HG03342 (cell line): ENCODE results near the gene HOXA10.

ENCODE experiments used
- ATAC-seq: cut with Tn5 transposase; IDR thresholded peaks from one replicate; pipeline ENCODE4 v1.9.1; 2021; ENCODE audit warnings: mild to moderate bottlenecking, moderate library complexity; ENCODE audit not compliant: unreplicated experiment

Gene HOXA10

DNA sequence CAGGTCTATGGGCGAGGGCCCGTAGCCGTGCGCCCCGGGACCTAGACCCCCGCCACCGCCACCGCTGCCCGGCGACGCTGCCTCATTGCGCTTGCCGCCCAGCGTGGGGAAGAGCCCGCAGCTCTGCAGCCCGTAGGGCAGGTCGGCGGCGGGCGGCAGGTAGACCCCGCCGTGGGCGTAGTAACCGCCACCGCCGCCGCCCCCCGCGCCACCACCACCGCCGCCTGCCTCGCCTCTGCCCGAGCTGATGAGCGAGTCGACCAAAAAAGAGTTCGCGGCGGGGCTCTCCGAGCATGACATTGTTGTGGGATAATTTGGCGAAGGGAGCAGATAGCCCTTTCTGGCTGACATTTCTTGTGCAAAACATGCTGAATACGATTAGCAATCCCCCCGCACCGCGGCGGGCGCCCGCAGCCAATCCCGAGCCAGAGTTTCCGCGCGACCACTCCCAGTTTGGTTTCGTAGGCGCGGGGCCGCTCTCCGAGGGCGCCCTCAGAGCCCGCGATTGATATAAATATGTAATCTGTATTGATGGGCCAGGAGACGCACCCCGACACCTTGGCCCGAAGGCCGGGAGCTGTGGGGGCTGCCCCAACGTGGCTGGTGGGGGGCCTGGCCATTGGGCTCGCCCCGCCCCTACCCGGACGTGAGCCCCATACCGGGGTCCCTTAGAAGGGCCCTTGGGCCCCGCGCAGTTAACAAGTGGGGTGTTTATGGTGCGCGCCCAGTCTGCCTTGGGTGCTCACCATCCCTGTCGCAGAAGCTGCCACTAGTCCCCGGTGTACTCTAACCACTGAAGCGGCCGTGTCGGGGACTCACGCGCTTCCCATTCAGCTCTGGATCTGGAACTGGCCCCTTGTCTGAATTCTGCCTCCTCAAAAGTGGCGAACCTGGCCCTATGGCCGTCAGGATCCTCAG lies at the start of gene HOXA10:
Gene HOXA10 (minus strand): TSS at position 365 of the 918 bp plus-strand sequence. CDS start 14 bp downstream, at position 351.
- no peak for ATAC-seq

DNA sequence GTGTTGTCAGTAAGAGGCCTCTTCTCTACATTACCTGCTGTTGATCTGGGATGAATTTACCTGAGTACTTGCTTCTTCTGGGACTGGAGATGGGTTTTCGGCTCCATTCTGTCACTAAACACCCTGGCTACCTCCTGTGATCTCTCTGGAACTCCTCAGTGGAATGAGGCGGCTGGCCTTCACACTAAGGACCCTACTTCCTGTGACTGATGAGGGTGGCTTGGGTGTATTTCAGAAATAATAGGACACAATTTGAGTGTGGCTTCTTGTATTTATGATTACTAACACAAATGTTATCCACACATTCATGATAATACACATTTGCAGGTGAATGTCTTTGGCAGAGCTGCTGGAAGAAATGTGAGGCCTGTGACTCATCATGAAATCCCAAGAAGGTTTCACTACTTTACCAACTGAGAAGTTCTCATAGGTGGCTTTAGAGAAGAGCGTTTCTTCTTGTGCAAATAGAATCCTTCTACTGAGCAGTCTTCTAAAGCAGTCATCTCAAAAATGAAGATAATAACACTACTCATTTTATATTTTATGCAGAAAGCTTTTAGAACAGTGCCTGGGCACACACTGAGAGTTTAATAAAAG lies 47.2 kb upstream of the HOXA10 start:
- no peak for ATAC-seq

- ATAC-seq, result no peak
These were observed 46.4 kb upstream of the HOXA10 start for GRCh38 chr7:27220440-27220955.

DNA sequence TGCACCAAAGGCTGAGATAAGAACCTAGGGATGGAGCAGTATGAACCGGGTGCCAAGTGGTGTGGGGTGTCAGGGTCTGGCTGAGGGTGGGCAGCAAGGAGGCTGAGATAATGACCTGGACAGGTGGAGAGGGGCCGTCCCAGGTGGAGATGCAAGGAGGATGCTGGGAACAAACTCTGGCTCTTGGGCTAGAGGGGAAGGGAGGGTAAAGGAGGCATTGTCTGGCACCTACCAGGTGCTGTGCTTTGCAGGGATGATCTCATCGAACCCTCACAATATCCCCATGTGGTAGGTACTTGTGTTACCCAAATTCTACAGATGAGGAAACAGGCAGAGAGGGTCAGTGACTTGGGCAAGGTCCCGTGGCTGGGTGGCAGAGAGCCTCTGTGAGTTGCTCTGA lies 45.7 kb upstream of the HOXA10 start:
- ATAC-seq, result no peak

DNA sequence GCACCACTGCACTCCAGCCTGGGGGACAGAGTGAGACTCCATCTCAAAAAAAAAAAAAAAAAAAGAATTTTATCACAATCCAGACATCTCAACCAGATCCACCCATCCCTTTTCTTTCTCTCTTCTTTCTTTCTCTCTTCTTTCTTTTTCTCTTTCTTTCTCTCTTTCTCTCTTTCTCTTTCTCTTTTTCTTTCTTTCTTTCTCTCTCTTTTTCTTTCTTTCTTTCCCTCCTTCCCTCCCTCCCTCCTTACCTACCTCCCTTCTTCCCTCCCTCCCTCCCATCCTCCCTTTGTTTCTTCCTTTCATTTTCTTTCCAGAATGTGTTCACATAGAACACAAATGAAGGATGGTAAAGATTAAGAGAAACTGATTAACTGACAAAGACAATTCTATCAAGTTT lies 43.8 kb upstream of the HOXA10 start:
- no peak for ATAC-seq

DNA sequence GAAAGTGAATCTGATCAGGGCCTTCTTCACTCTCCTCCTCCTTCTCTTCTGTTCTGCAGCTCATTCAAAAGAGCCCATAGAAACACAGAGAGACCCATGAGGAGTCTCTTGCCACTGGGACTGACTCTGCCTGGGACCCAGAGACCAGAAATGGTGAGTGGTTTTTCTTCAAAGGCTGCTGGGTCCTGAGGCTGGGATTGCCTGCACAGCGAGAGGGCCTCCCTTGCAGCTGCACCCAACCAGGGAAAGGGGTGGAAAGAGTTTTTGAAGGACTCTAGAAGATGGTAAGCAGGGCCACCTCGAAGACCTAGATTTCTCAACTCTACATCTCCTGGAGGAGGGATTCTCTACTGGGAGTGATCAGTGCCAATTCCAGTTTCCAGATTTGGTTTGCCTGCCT lies 41.2 kb upstream of the HOXA10 start:
- no peak for ATAC-seq

- ATAC-seq, result no peak
These were observed 40.3 kb upstream of the HOXA10 start for GRCh38 chr7:27214239-27214950.

- no peak for ATAC-seq
These were observed 39.5 kb upstream of the HOXA10 start for GRCh38 chr7:27213433-27214238.

DNA sequence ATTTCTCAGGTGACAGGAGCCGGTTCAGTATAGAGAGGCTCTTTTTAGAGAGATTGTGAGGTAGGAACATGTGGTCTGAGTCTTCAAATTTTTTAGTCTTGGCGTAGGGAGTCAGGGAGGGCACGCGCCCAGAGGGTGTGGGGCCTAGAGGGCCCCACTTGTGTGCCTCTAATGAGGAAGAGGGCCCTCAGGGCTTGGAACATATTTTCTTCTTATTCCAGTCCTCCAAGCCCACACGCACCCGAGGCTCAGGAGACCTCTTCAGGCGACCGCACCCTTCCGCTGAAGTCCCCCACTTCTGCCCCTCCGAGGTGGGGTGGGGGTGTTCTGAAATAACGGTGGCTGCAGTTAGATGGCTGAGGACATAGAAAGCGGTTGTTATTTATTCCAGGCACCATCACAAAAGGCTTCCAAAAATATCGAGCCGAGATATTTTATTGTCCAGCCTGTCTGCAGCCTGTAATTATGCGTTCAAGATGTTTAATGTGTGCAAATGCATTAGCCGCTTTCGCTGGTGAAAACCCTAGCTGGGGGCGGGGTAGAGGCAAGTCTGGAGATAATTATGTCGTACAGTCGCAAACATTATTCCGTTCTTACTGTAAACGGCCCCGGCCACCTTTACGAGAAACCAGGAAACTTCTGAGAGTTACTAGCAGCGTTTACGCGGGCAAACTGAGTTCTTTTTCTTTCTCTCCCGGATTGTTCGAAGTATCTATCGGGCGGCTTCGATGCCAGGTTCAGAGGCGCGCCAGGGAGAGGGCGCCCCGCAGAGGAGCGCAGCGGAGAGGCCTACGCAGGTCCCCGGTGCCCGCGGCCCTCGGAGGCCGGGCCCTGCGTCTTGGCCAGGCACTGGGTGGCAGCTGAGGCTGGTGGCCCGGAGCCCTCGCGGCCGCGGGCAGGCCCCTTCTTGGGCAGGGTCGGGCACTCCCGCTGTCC lies 38.6 kb upstream of the HOXA10 start:
- no peak for ATAC-seq

DNA sequence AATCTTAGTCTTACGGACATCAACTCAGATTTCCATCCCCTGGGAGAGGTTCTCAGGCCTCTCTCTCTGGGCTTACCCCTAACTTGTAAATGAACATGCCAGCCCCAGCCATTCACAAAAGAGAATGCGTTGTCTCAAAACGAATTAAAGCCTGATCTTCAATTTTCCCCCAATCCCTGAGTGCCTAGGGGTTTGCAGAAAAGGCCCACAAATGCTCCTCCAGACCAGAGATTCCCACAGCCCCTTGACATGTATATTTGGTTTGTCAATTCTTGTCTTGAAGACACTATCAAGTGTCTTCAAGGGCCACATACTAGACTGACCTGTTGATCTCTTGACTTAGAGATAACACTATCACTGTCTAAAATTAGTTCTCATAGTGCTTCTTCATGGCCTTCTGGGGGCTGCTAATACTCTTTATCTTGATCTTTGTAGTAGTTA lies 37.7 kb upstream of the HOXA10 start:
- no peak for ATAC-seq

GRCh38 chr7:27211084-27211446 lies 36.9 kb upstream of the HOXA10 start:
- no peak for ATAC-seq

GRCh38 chr7:27210441-27211083 lies 36.4 kb upstream of the HOXA10 start:
- ATAC-seq, result peak; percentile 49

- no peak for ATAC-seq
These were observed 35.9 kb upstream of the HOXA10 start for GRCh38 chr7:27209933-27210440.

- no peak for ATAC-seq
These were observed 34.9 kb upstream of the HOXA10 start for GRCh38 chr7:27208998-27209397.

DNA sequence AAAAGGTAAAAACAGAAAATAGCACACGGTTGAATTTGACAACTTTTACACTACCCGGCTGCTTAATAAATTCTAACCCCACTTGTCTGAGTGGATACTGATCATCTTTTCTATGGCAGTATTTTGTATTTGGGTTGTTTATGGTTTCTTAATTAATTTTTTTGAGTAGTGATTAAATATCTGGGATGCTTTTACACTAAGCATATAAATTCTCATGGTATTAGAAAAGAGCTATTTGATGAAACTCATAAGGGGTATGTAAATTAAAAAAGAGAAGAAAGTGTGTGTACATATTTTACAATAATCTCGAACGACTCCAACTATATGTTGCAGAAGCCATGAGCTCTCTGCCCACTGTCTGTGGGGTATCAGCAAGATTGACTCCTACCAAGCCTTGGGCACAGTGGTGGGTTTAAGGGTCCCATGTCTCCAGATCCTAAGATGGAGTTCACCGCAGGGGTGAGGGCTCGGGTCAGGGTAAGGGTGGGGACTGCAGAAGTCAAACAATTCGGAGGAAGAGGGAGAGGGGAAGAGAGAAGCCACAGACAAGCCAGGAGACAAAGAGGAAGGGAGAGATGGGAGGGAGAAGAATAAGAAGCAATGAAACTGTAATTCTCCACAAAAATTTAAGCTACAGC lies 33.3 kb upstream of the HOXA10 start:
- no peak for ATAC-seq

DNA sequence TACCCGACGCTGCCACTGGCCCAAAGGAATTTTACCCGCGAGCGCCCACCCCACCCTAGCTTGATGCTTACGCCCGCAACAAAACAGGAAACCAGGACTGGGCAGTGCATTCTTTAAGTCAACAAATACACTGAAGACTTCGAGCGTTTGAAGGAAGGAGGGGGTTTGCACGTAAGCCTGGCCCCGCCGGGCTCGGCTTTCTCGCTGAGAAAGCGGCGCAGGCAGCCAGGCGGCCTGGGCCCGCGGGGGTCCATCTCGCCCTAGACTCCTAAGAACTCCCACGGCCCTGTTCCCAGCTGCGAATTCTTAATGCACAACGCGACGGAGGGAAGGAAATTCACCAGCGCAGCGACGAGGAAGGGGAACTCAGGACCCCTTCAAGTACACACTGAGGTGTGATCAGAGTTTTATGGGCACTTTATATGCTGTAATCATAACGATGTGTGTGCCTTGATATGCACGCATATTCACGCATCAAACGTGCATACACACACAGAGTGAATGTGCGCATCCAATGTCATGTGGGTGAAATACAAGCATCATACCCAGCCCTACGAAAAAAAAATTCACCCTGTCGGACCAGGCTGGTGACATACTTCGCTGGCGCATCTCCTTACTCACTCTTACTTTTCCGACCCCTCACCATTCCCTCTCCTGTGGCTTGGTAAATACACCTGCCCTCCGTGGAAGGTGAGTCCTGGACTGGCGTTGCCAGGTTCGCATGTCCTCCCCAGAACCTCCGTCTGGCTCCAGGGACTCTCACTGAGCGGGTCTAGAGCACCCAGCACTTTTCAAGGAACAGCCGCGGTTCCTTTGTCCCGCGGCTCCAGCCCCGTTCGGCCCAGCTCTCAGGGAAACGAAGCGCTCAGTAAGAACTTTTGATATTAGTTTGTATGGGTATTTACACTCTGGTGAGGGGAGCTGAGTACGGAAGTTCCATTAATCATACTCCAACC lies 31.5 kb upstream of the HOXA10 start:
- no peak for ATAC-seq

DNA sequence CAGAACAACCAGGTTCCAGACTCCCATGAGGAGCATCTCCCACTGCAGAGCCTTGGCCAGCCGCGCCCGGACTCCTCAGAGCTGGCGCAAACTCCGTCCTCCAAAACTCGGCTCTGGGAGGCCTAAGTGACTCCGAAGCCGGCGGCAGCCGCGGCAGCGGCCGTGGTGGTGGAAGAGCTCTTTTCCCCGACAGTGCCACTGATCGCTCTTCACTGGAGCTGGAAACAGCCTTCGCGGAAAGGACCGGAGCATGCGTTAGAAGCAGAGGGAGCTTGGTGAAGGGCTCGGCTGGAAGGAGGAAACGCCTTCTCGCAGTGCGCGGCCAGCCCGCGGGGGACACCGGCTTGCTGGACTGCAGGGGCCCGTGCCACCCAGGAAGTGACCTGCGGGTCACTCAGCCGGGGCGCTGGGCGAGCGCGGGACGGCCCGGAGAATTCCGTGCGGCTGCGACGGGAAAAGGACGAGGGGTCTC lies 30.8 kb upstream of the HOXA10 start:
- ATAC-seq, result no peak
